ENCODE results near the gene ROCK1.
A peak's percentile ranks its signal among the peaks of the same experiment; 100 is the strongest.

The ROCK1 gene

GRCh38 chr18:21105936-21106335, 5.7 kb downstream of the ROCK1 start:
- DNase-seq, result no peak

GRCh38 chr18:21101172-21101571, 10.4 kb downstream of the ROCK1 start:
- DNase-seq, result no peak

- no peak for DNase-seq
Measured at GRCh38 chr18:21100678-21101077, 10.9 kb downstream of the ROCK1 start.

GRCh38 chr18:21100146-21100545, 11.5 kb downstream of the ROCK1 start:
- no peak for DNase-seq

- DNase-seq, result no peak
Measured at GRCh38 chr18:21099442-21099841, 12.2 kb downstream of the ROCK1 start.

- no peak for DNase-seq
Measured at GRCh38 chr18:21096760-21097159, 14.9 kb downstream of the ROCK1 start.

- DNase-seq, result no peak
Measured at GRCh38 chr18:21093133-21093532, 18.5 kb downstream of the ROCK1 start.

GRCh38 chr18:21090680-21091079, 20.9 kb downstream of the ROCK1 start:
- DNase-seq, result no peak

- DNase-seq, result no peak
Measured at GRCh38 chr18:21085579-21086166, 25.9 kb downstream of the ROCK1 start.

- DNase-seq, result no peak
Measured at GRCh38 chr18:21084511-21085078, 27.0 kb downstream of the ROCK1 start.

- DNase-seq, result no peak
Measured at GRCh38 chr18:21083017-21083416, 28.6 kb downstream of the ROCK1 start.

- DNase-seq, result no peak
Measured at GRCh38 chr18:21081426-21081825, 30.2 kb downstream of the ROCK1 start.

- DNase-seq, result no peak
Measured at GRCh38 chr18:21080576-21080975, 31.0 kb downstream of the ROCK1 start.

- no peak for DNase-seq
Measured at GRCh38 chr18:21074336-21075323, 37.0 kb downstream of the ROCK1 start.

GRCh38 chr18:21073180-21073579, 38.4 kb downstream of the ROCK1 start:
- DNase-seq, result no peak

- no peak for DNase-seq
Measured at GRCh38 chr18:21071071-21071470, 40.5 kb downstream of the ROCK1 start.

GRCh38 chr18:21069468-21069867, 42.1 kb downstream of the ROCK1 start:
- DNase-seq, result no peak

- DNase-seq, result no peak
Measured at GRCh38 chr18:21064347-21064746, 47.3 kb downstream of the ROCK1 start.

GRCh38 chr18:21063011-21063410, 48.6 kb downstream of the ROCK1 start:
- DNase-seq, result no peak

GRCh38 chr18:21057112-21057511, 54.5 kb downstream of the ROCK1 start:
- DNase-seq, result no peak

GRCh38 chr18:21056545-21056944, 55.1 kb downstream of the ROCK1 start:
- no peak for DNase-seq

GRCh38 chr18:21054252-21054821, 57.3 kb downstream of the ROCK1 start:
- no peak for DNase-seq

- peak in 1 of 2 donors; percentile 75 for DNase-seq
Measured at GRCh38 chr18:21053127-21053526, 58.5 kb downstream of the ROCK1 start.

GRCh38 chr18:21052385-21052784, 59.2 kb downstream of the ROCK1 start:
- DNase-seq, result no peak

Measured in hippocampal formation (tissue), 2 donors.